GM12872 (cell line): ENCODE measurements around the gene TGFBR3L.

Experiments
- CTCF ChIP-seq: IDR thresholded peaks from 3 replicates; pipeline ENCODE4 v1.5.1; 2011; ENCODE audit warnings: low read depth, mild to moderate bottlenecking, low read length, moderate library complexity; ENCODE audit not compliant: insufficient read depth

The TGFBR3L gene

GRCh38 chr19:7903244-7904073 is 11.2 kb upstream of the TGFBR3L start, which contains the start of gene MAP2K7:
Gene MAP2K7, plus strand, starts transcription at chr19:7903877. Its CDS starts 68 bp downstream, at chr19:7903945.
- TF ChIP-seq CTCF, result peak; percentile 65; the same call in 2 of the 3 replicates

GRCh38 chr19:7904074-7905020 is 10.3 kb upstream of the TGFBR3L start:
- no peak for TF ChIP-seq CTCF

GRCh38 chr19:7905268-7905667 is 9.4 kb upstream of the TGFBR3L start:
- TF ChIP-seq CTCF, result no peak

GRCh38 chr19:7905859-7906258 is 8.8 kb upstream of the TGFBR3L start:
- no peak for TF ChIP-seq CTCF

- no peak for TF ChIP-seq CTCF
Measured at GRCh38 chr19:7907122-7907521, 7.5 kb upstream of the TGFBR3L start.

- no peak for TF ChIP-seq CTCF
Measured at GRCh38 chr19:7907544-7907943, 7.1 kb upstream of the TGFBR3L start.

- TF ChIP-seq CTCF, result no peak
Measured at GRCh38 chr19:7908078-7908699, 6.4 kb upstream of the TGFBR3L start.
